ENCODE data around the gene DBT. TPM values are rescaled to one million over a fixed set of nuclear protein-coding genes. Genes with fewer than 3 reads are reported as not detected.

Gene DBT
- total RNA-seq, 1 experiment from 2014 or later: 14.0 TPM

- ChIA-PET CTCF (no interaction called here), RAD21 (ENCODE audit: low non-redundant PET in 1 of 2, low total read pairs in 2 of 2, uncharacterized antibody in 2 of 2, unreplicated experiment in 2 of 2) (no interaction called here), POLR2A (no interaction called here)
- H2AFZ ChIP-seq (ENCODE audit: low read depth, low read length, poor library complexity, severe bottlenecking): no peak overlapping the region
- H3K27me3 ChIP-seq (ENCODE audit: insufficient read depth, low read length): no peaks in the 10 kb centered on the region
- no peak overlapping the region for H3K9ac ChIP-seq (ENCODE audit: low read length)
- no peak overlapping the region for H3K4me3 ChIP-seq (replicated peaks in 1 of 2; ENCODE audit: low read depth in 1 of 2, low read length in 2 of 2)
- peaks cover 0 to 7% of the 10 kb centered on the region in 2 experiments; a peak in 1 of 4 replicates for H3K36me3 ChIP-seq (ENCODE audit: control insufficient read depth in 1 of 2, insufficient read depth in 2 of 2, low read length in 2 of 2)
- intact Hi-C loops (cut with micrococcal nuclease): no loop called here
- no peaks in the 10 kb centered on the region for H3K4me1 ChIP-seq (ENCODE audit: control insufficient read depth in 1 of 2, insufficient read depth in 2 of 2, low read length in 2 of 2)
- H3K9me2 ChIP-seq (ENCODE audit: insufficient read depth): no peaks in the 10 kb centered on the region
- no peak overlapping the region for H3K27ac ChIP-seq (ENCODE audit: low read depth, low read length)
- H3K79me2 ChIP-seq (ENCODE audit: insufficient read depth, low read length): no peaks in the 10 kb centered on the region
- H3K4me2 ChIP-seq (ENCODE audit: low read length): no peak overlapping the region
- DNase-seq (ENCODE audit: low read depth, low spot score) (no peak), ATAC-seq (no peak)
- no peak for TF ChIP-seq ZFX (IDR thresholded peaks at IDR 0.05)
- no peak for TF ChIP-seq SRF (IDR thresholded peaks at IDR 0.05; ENCODE audit: low read depth)
- TF ChIP-seq SP1 (IDR thresholded peaks at IDR 0.05; ENCODE audit: low read depth): no peak
- no peak for TF ChIP-seq CEBPB (IDR thresholded peaks at IDR 0.05; ENCODE audit: low read depth)
- TF ChIP-seq SIN3A (IDR thresholded peaks at IDR 0.05; ENCODE audit: low read depth): no peak
- no peak for TF ChIP-seq ELF1 (IDR thresholded peaks at IDR 0.05; ENCODE audit: borderline replicate concordance, low read depth)
- TF ChIP-seq, protein P1, sequence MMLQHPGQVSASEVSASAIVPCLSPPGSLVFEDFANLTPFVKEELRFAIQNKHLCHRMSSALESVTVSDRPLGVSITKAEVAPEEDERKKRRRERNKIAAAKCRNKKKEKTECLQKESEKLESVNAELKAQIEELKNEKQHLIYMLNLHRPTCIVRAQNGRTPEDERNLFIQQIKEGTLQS (IDR thresholded peaks at IDR 0.05): no peak
- no peak for TF ChIP-seq POLR2AphosphoS5 (IDR thresholded peaks at IDR 0.05; ENCODE audit: low read depth, low read length)
- TF ChIP-seq FOSL1 (IDR thresholded peaks at IDR 0.05; ENCODE audit: low read depth): no peak
- TF ChIP-seq, protein P2, sequence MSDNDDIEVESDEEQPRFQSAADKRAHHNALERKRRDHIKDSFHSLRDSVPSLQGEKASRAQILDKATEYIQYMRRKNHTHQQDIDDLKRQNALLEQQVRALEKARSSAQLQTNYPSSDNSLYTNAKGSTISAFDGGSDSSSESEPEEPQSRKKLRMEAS (IDR thresholded peaks at IDR 0.05): no peak
- no peak for TF ChIP-seq POLR2A (IDR thresholded peaks at IDR 0.05; ENCODE audit: borderline replicate concordance, extremely low read depth, insufficient read depth, insufficient read length)
- TF ChIP-seq ZNF274 (IDR thresholded peaks at IDR 0.05; ENCODE audit: low read depth, low read length): no peak
- TF ChIP-seq EGR1 (IDR thresholded peaks at IDR 0.05; ENCODE audit: low read depth): no peak
- TF ChIP-seq JUND (IDR thresholded peaks at IDR 0.05): no peak
- TF ChIP-seq RAD21 (IDR thresholded peaks at IDR 0.05; ENCODE audit: low read depth): no peak
- TF ChIP-seq EZH2phosphoT487 (IDR thresholded peaks at IDR 0.05; ENCODE audit: borderline replicate concordance): no peak
- TF ChIP-seq REST (IDR thresholded peaks at IDR 0.05; ENCODE audit: low read depth): no peak
- BruUV-seq (replicated peaks): no TSS peak
- H3K9me3 ChIP-seq (ENCODE audit: control insufficient read depth in 1 of 2, insufficient read depth in 1 of 2, low read depth in 1 of 2, low read length in 2 of 2): no peaks in the 10 kb centered on the region
- H4K20me1 ChIP-seq (ENCODE audit: insufficient read depth): no peaks in the 10 kb centered on the region
These were observed 17.5 kb downstream of the DBT start for GRCh38 chr1:100232156-100232555.

Data from HCT116 (cell line).